Endothelial cell of umbilical vein (primary cell): Measurements from ENCODE around the gene CAMKMT. TPM values are rescaled to one million over a fixed set of nuclear protein-coding genes. Genes with fewer than 3 reads are reported as not detected.

ENCODE experiments used
- BruUV-seq: library from RNA; stranded (reverse); fragments of 400-500 nt; replicated peaks from 2 replicates; lab custom pipeline; 2021; lab: Mats Ljungman, UMichigan
- CTCF ChIA-PET: fragments of 300-600, 350-600 bp; sonication (Branson Sonifier 250); formaldehyde crosslinking; loops from one replicate; lab custom pipeline; 2021; ENCODE audit warnings: antibody characterized with exemption, inconsistent platforms; lab: Charles Lee
- POLR2A ChIA-PET: fragments of 300-600, 350-600 bp; sonication (Branson Sonifier 250); formaldehyde crosslinking; loops from one replicate; lab custom pipeline; 2021; ENCODE audit warnings: antibody characterized with exemption, inconsistent platforms; lab: Charles Lee
- DNase-seq: peaks from one replicate; pipeline ENCODE4 v3.0.0-alpha.2; 2011; ENCODE audit warnings: low read depth, low spot score
- FAIRE-seq: peaks from 2 replicates; lab custom pipeline; 2011; peaks lifted over from hg19 to GRCh38; lab: Jason Lieb, UNC
- H2AFZ ChIP-seq: 2 replicates; pipeline ENCODE4 v1.6.0; 2012; ENCODE audit warnings: low read depth, low read length, control low read depth, inconsistent platforms
- H3K27ac ChIP-seq: 2 replicates; pipeline ENCODE4 v1.5.1; 2011; ENCODE audit warnings: low read depth, mild to moderate bottlenecking, control low read depth, low read length, moderate library complexity; ENCODE audit not compliant: insufficient read depth
- H3K27me3 ChIP-seq, 2 experiments: 2 replicates each; pipeline versions ENCODE4 v1.6.0 to v1.6.1; 2011; ENCODE audit warnings: low read length in 2 of 2, mixed read lengths in 1 of 2; ENCODE audit not compliant: control insufficient read depth in 2 of 2, insufficient read depth in 2 of 2
- H3K36me3 ChIP-seq, 2 experiments: 2 replicates in 1 of 2; 3 replicates in 1 of 2; pipeline ENCODE4 v1.5.1; 2011; ENCODE audit warnings: low read length in 2 of 2, mild to moderate bottlenecking in 1 of 2, moderate library complexity in 1 of 2; ENCODE audit not compliant: control insufficient read depth in 2 of 2, insufficient read depth in 2 of 2; ENCODE audit errors: extremely low read depth in 1 of 2
- H3K4me1 ChIP-seq: 3 replicates; pipeline ENCODE4 v1.5.1; 2011; ENCODE audit warnings: mild to moderate bottlenecking, low read length; ENCODE audit not compliant: control insufficient read depth, insufficient read depth; ENCODE audit errors: extremely low read depth
- H3K4me2 ChIP-seq: 2 replicates; pipeline ENCODE4 v1.6.1; 2011; ENCODE audit warnings: low read length, control low read depth, mixed read lengths; ENCODE audit not compliant: insufficient read depth
- H3K4me3 ChIP-seq, 3 experiments: fragments of 200-600 bp in 1 of 3; sonication (generic), shearing (Covaris generic) in 1 of 3; replicated peaks in 1 of 3; 2 replicates each; pipeline ENCODE4 v1.5.1; 2011 to 2016; ENCODE audit warnings: control low read depth in 3 of 3, low read length in 3 of 3, mild to moderate bottlenecking in 2 of 3, inconsistent platforms in 1 of 3, low read depth in 1 of 3, moderate library complexity in 1 of 3; ENCODE audit not compliant: insufficient read depth in 1 of 3
- H3K79me2 ChIP-seq: 2 replicates; pipeline ENCODE4 v1.6.0; 2012; ENCODE audit warnings: low read length, inconsistent platforms; ENCODE audit not compliant: control insufficient read depth, insufficient read depth
- H3K9ac ChIP-seq: replicated peaks from 2 replicates; pipeline ENCODE3; 2011; ENCODE audit warnings: low read length, control low read depth; ENCODE audit not compliant: insufficient read depth; ENCODE audit errors: extremely low read depth
- H3K9me1 ChIP-seq: replicated peaks from 3 replicates; pipeline ENCODE4 v1.6.0; 2011; ENCODE audit warnings: mild to moderate bottlenecking, low read length; ENCODE audit not compliant: control insufficient read depth, insufficient read depth; ENCODE audit errors: extremely low read depth
- H3K9me3 ChIP-seq: replicated peaks from 2 replicates; pipeline ENCODE4 v1.5.1; 2012; ENCODE audit warnings: low read length, inconsistent platforms; ENCODE audit not compliant: control insufficient read depth, insufficient read depth
- H4K20me1 ChIP-seq: replicated peaks from 2 replicates; pipeline ENCODE3; 2011; ENCODE audit warnings: mild to moderate bottlenecking, low read length; ENCODE audit not compliant: control insufficient read depth, insufficient read depth; ENCODE audit errors: extremely low read depth
- CTCF ChIP-seq, 2 donors: IDR thresholded peaks; 1 replicate in 1 of 2; 2 replicates in 1 of 2; pipeline ENCODE4 v1.5.1; 2011; ENCODE audit warnings: low read length in 2 of 2, mild to moderate bottlenecking in 2 of 2, moderate library complexity in 2 of 2, control low read depth in 1 of 2, inconsistent platforms in 1 of 2, low read depth in 1 of 2; ENCODE audit not compliant: insufficient read depth in 1 of 2; ENCODE audit errors: extremely low read depth in 1 of 2
- EZH2 ChIP-seq: IDR thresholded peaks from 2 replicates; pipeline ENCODE4 v1.6.1; 2012; ENCODE audit warnings: borderline replicate concordance, low read depth, mild to moderate bottlenecking, moderate library complexity, low read length, inconsistent platforms; ENCODE audit not compliant: severe bottlenecking
- FOS ChIP-seq: IDR thresholded peaks from 2 replicates; pipeline ENCODE4 v1.6.1; 2011; ENCODE audit warnings: mild to moderate bottlenecking, low read length, moderate library complexity, borderline replicate concordance; ENCODE audit not compliant: insufficient read depth
- GATA2 ChIP-seq: IDR thresholded peaks from 2 replicates; pipeline ENCODE4 v1.7.0; 2011; ENCODE audit warnings: low read depth, mild to moderate bottlenecking, moderate library complexity, mixed read lengths, low read length; ENCODE audit not compliant: insufficient read length, insufficient read depth
- JUN ChIP-seq: IDR thresholded peaks from 2 replicates; pipeline ENCODE4 v1.6.1; 2011; ENCODE audit warnings: borderline replicate concordance, low read depth; ENCODE audit not compliant: insufficient read length, insufficient read depth
- MAX ChIP-seq: IDR thresholded peaks from 2 replicates; pipeline ENCODE4 v1.6.1; 2011; ENCODE audit not compliant: insufficient read depth, insufficient read length
- MYC ChIP-seq: IDR thresholded peaks from one replicate; pipeline ENCODE4 v1.6.1; 2011; ENCODE audit warnings: mild to moderate bottlenecking, low read depth, low read length
- POLR2A ChIP-seq: IDR thresholded peaks from 2 replicates; pipeline ENCODE4 v1.6.1; 2012; ENCODE audit warnings: low read depth, mild to moderate bottlenecking, control low read depth, low read length
- POLR2AphosphoS5 ChIP-seq: IDR thresholded peaks from 2 replicates; pipeline ENCODE4 v1.6.1; 2012; ENCODE audit warnings: low read depth, mild to moderate bottlenecking, control low read depth, low read length, moderate library complexity; ENCODE audit not compliant: insufficient read depth
- dilution Hi-C: fragments of 300-500 bp; cut with MboI; formaldehyde crosslinking; loops from one replicate; pipeline ENCODE4 v1.15.0; 2019; ENCODE audit warnings: low sequenced_read_pairs; ENCODE audit not compliant: extremely low pct_ligation_motif_present
- intact Hi-C: fragments of 100-400 bp; cut with micrococcal nuclease; formaldehyde crosslinking; loops from one replicate; pipeline ENCODE4 v1.10.0; 2022
- polyA plus RNA-seq, 4 experiments: library from polyadenylated mRNA; depleted of rRNA in 3 of 4; stranded (reverse) in 3 of 4; unstranded in 1 of 4; fragments of >200 nt; gene quantifications; 2 replicates each; pipeline versions ENCODE4 v1.2.1 to v1.2.3, GENCODE V29; 2011 to 2012; ENCODE audit warnings: missing spikeins in 1 of 4
- total RNA-seq: library from RNA; stranded (reverse); gene quantifications from 2 replicates; pipeline ENCODE4 v1.2.3, GENCODE V29; 2021

The CAMKMT gene
- total and polyA plus RNA-seq, 2 donors (not counting 3 experiments of a cell fraction or from before 2014, with no cell fraction given), result 4.1 to 10.7 TPM

- dilution Hi-C loops, result no loop called here
- POLR2A ChIA-PET, result no interaction called here
- Histone ChIP-seq H3K79me2 (no peaks in the 10 kb centered on the region), H3K9me3 (no peaks in the 10 kb centered on the region), H3K36me3 (no peaks in the 10 kb centered on the region), H3K4me1 (no peaks in the 10 kb centered on the region), H3K9ac (no peak overlapping the region), H3K27ac (no peak overlapping the region), H3K4me2 (no peak overlapping the region), H3K4me3 (no peak overlapping the region), H3K27me3 (no peaks in the 10 kb centered on the region), H4K20me1 (no peaks in the 10 kb centered on the region), H2AFZ (no peak overlapping the region), H3K9me1 (no peaks in the 10 kb centered on the region)
- FAIRE-seq (no peak), DNase-seq (no peak)
- CTCF ChIA-PET, result interaction anchor here (1.1 to 2.2 kb wide), 2 partner anchors 14 to 203 kb away, joined by 3 to 5 read pairs; no protein-coding TSS in a partner anchor
- no TSS peak for BruUV-seq
- intact Hi-C loops, result no loop called here
- no peak for TF ChIP-seq CTCF (IDR thresholded peaks at IDR 0.05; ENCODE audit: extremely low read depth in 1 of 2, insufficient read depth in 1 of 2, low read depth in 1 of 2, low read length in 2 of 2)
- no peak for TF ChIP-seq FOS
- no peak for TF ChIP-seq POLR2A
- TF ChIP-seq GATA2, result no peak
- TF ChIP-seq MYC, result no peak
- no peak for TF ChIP-seq JUN
- TF ChIP-seq POLR2AphosphoS5, result no peak
- TF ChIP-seq MAX, result no peak
- TF ChIP-seq EZH2, result no peak
Observed at GRCh38 chr2:44682459-44682858, 320.7 kb downstream of the CAMKMT start.
